ENCODE results near the gene DDA1. TPM values are rescaled to one million over a fixed set of nuclear protein-coding genes. Genes with fewer than 3 reads are reported as not detected.

Gene DDA1
- total RNA-seq: 32.2 TPM
- long read RNA-seq, full-length matches to known transcripts: 17 of 41 reads
- long read RNA-seq, partial matches to known transcripts: 0 of 41 reads
- long read RNA-seq, other reads (novel, unspliced or antisense): 24 of 41 reads

GRCh38 chr19:17309198-17309964 lies at the start of gene DDA1:
Gene DDA1 (plus strand): TSS chr19:17309563. CDS start chr19:17309655, 92 bp downstream.
- Histone ChIP-seq H3K27me3 (ENCODE audit: low read depth) (no peaks in the 10 kb centered on the region), H3K27ac (peak within 1 kb of the TSS; percentile 80), H3K9me3 (no peaks in the 10 kb centered on the region), H3K4me3 (peak within 1 kb of the TSS; percentile 80), H3K4me1 (peaks cover 48% of the 10 kb centered on the region), H3K36me3 (peaks cover 10% of the 10 kb centered on the region)
- intact Hi-C loops (cut with DNase I): no loop called here
- DNase-seq (peak; percentile 100), ATAC-seq (peak; percentile 90 to 91)
- no peak for TF ChIP-seq CTCF (IDR thresholded peaks at IDR 0.05)

GRCh38 chr19:17259934-17260333 lies 49.4 kb upstream of the DDA1 start:
- no peak overlapping the region for H3K27ac ChIP-seq
- H3K4me1 ChIP-seq: peaks cover 2% of the 10 kb centered on the region
- intact Hi-C loops (cut with DNase I): no loop called here
- no peak for DNase-seq
- no peak for TF ChIP-seq CTCF (IDR thresholded peaks at IDR 0.05)
- no peaks in the 10 kb centered on the region for H3K27me3 ChIP-seq (ENCODE audit: low read depth)
- H3K36me3 ChIP-seq: peaks cover 19% of the 10 kb centered on the region
- H3K4me3 ChIP-seq: no peak overlapping the region
- no peak for ATAC-seq
- no peaks in the 10 kb centered on the region for H3K9me3 ChIP-seq

- H3K9me3 ChIP-seq: no peaks in the 10 kb centered on the region
- H3K27me3 ChIP-seq (ENCODE audit: low read depth): no peaks in the 10 kb centered on the region
- peak; percentile 93 for TF ChIP-seq CTCF (IDR thresholded peaks at IDR 0.05)
- intact Hi-C loops (cut with DNase I): no loop called here
- H3K27ac ChIP-seq: no peak overlapping the region
- H3K4me3 ChIP-seq: no peak overlapping the region
- ATAC-seq (peak; percentile 95 to 96), DNase-seq (peak; percentile 91)
- H3K36me3 ChIP-seq: peaks cover 12% of the 10 kb centered on the region
- H3K4me1 ChIP-seq: peaks cover 5% of the 10 kb centered on the region
Measured at GRCh38 chr19:17260842-17261325, 48.5 kb upstream of the DDA1 start.

GRCh38 chr19:17262557-17262956 lies 46.8 kb upstream of the DDA1 start:
- DNase-seq (no peak), ATAC-seq (no peak)
- intact Hi-C loops (cut with DNase I): no loop called here
- peaks cover 6% of the 10 kb centered on the region for H3K36me3 ChIP-seq
- H3K27me3 ChIP-seq (ENCODE audit: low read depth): no peaks in the 10 kb centered on the region
- TF ChIP-seq CTCF (IDR thresholded peaks at IDR 0.05): no peak
- peak overlapping the region; percentile 77 for H3K27ac ChIP-seq
- peak overlapping the region; percentile 59 for H3K4me3 ChIP-seq
- H3K4me1 ChIP-seq: peaks cover 13% of the 10 kb centered on the region
- no peaks in the 10 kb centered on the region for H3K9me3 ChIP-seq

- ATAC-seq (no peak), DNase-seq (no peak)
- Histone ChIP-seq H3K4me3 (peak overlapping the region; percentile 59), H3K4me1 (peaks cover 22% of the 10 kb centered on the region), H3K27me3 (ENCODE audit: low read depth) (no peaks in the 10 kb centered on the region), H3K9me3 (no peaks in the 10 kb centered on the region), H3K27ac (peak overlapping the region; percentile 77), H3K36me3 (peaks cover 5% of the 10 kb centered on the region)
- no peak for TF ChIP-seq CTCF (IDR thresholded peaks at IDR 0.05)
- intact Hi-C loops (cut with DNase I): no loop called here
Measured at GRCh38 chr19:17263712-17264640, 45.4 kb upstream of the DDA1 start.
